HEK293 (cell line): ENCODE measurements around the gene HRC.

Experiments
- BCL11A ChIP-seq: fragments of 450-650 bp; formaldehyde crosslinking; IDR thresholded peaks from 2 replicates; pipeline ENCODE4 v1.5.1; 2016; ENCODE audit warnings: low read depth, missing biosample characterization, missing genetic modification characterization
- GLI4 ChIP-seq: fragments of 450-650 bp; formaldehyde crosslinking; IDR thresholded peaks from 2 replicates; pipeline ENCODE4 v1.5.1; 2016; ENCODE audit warnings: missing biosample characterization, missing genetic modification characterization
- HOXA7 ChIP-seq: sonication (generic); formaldehyde crosslinking; IDR thresholded peaks from 2 replicates; pipeline ENCODE4 v1.8.1; 2022; ENCODE audit warnings: missing genetic modification reagents, borderline replicate concordance
- KLF1 ChIP-seq: fragments of 450-650 bp; formaldehyde crosslinking; IDR thresholded peaks from 2 replicates; pipeline ENCODE4 v1.5.1; 2016; ENCODE audit warnings: missing biosample characterization, missing genetic modification characterization
- KLF16 ChIP-seq: fragments of 450-650 bp; formaldehyde crosslinking; IDR thresholded peaks from 2 replicates; pipeline ENCODE4 v1.5.1; 2017; ENCODE audit warnings: missing biosample characterization, missing genetic modification characterization
- PRDM1 ChIP-seq: fragments of 450-650 bp; formaldehyde crosslinking; IDR thresholded peaks from 2 replicates; pipeline ENCODE4; 2016; ENCODE audit warnings: missing biosample characterization, missing genetic modification characterization
- SCRT1 ChIP-seq: fragments of 450-650 bp; formaldehyde crosslinking; IDR thresholded peaks from 2 replicates; pipeline ENCODE4 v1.5.1; 2016; ENCODE audit warnings: missing biosample characterization, missing genetic modification characterization, borderline replicate concordance
- SP2 ChIP-seq: fragments of 450-650 bp; formaldehyde crosslinking; IDR thresholded peaks from 2 replicates; pipeline ENCODE4 v1.5.1; 2016; ENCODE audit warnings: missing biosample characterization, missing genetic modification characterization
- YY2 ChIP-seq: fragments of 450-650 bp; formaldehyde crosslinking; IDR thresholded peaks from 2 replicates; pipeline ENCODE4 v1.5.1; 2016; ENCODE audit warnings: missing biosample characterization, missing genetic modification characterization
- ZBTB17 ChIP-seq: fragments of 450-650 bp; formaldehyde crosslinking; IDR thresholded peaks from 2 replicates; pipeline ENCODE4 v1.5.1; 2016; ENCODE audit warnings: missing biosample characterization, missing genetic modification characterization
- ZFHX2 ChIP-seq: fragments of 450-650 bp; formaldehyde crosslinking; conservative IDR thresholded peaks from 2 replicates; pipeline ENCODE4 v1.5.1; 2016; ENCODE audit warnings: missing biosample characterization, missing genetic modification characterization
- ZFP37 ChIP-seq: fragments of 450-650 bp; formaldehyde crosslinking; IDR thresholded peaks from 2 replicates; pipeline ENCODE4 v1.5.1; 2016; ENCODE audit warnings: missing biosample characterization, missing genetic modification characterization
- ZNF112 ChIP-seq: fragments of 450-650 bp; formaldehyde crosslinking; IDR thresholded peaks from 2 replicates; pipeline ENCODE4 v1.5.0; 2017; ENCODE audit warnings: missing biosample characterization, missing genetic modification characterization
- ZNF133 ChIP-seq: fragments of 450-650 bp; formaldehyde crosslinking; IDR thresholded peaks from 2 replicates; pipeline ENCODE4 v1.5.1; 2016; ENCODE audit warnings: missing biosample characterization, missing genetic modification characterization
- ZNF16 ChIP-seq: fragments of 450-650 bp; formaldehyde crosslinking; IDR thresholded peaks from 2 replicates; pipeline ENCODE4 v1.5.1; 2016; ENCODE audit warnings: low read depth, missing biosample characterization, missing genetic modification characterization
- ZNF19 ChIP-seq: fragments of 450-650 bp; formaldehyde crosslinking; IDR thresholded peaks from 2 replicates; pipeline ENCODE4; 2016; ENCODE audit warnings: missing biosample characterization, missing genetic modification characterization, low read depth
- ZNF350 ChIP-seq: fragments of 450-650 bp; formaldehyde crosslinking; IDR thresholded peaks from 2 replicates; pipeline ENCODE4 v1.5.0; 2017; ENCODE audit warnings: missing biosample characterization, mild to moderate bottlenecking, missing genetic modification characterization
- ZNF366 ChIP-seq: fragments of 450-650 bp; formaldehyde crosslinking; conservative IDR thresholded peaks from 2 replicates; pipeline ENCODE4 v1.5.1; 2016; ENCODE audit warnings: missing biosample characterization, missing genetic modification characterization
- ZNF473 ChIP-seq: fragments of 450-650 bp; formaldehyde crosslinking; IDR thresholded peaks from 2 replicates; pipeline ENCODE4 v1.5.1; 2017; ENCODE audit warnings: missing biosample characterization, missing genetic modification characterization
- ZNF510 ChIP-seq: fragments of 450-650 bp; formaldehyde crosslinking; IDR thresholded peaks from 2 replicates; pipeline ENCODE4 v1.5.1; 2018; ENCODE audit warnings: mild to moderate bottlenecking, missing genetic modification characterization, missing biosample characterization; ENCODE audit not compliant: insufficient replicate concordance
- ZNF514 ChIP-seq: fragments of 450-650 bp; formaldehyde crosslinking; IDR thresholded peaks from 2 replicates; pipeline ENCODE4 v1.5.1; 2016; ENCODE audit warnings: missing biosample characterization, missing genetic modification characterization
- ZNF530 ChIP-seq: fragments of 450-650 bp; formaldehyde crosslinking; IDR thresholded peaks from 2 replicates; pipeline ENCODE4 v1.5.1; 2016; ENCODE audit warnings: low read depth, missing biosample characterization, missing genetic modification characterization
- ZNF549 ChIP-seq: fragments of 450-650 bp; IDR thresholded peaks from 2 replicates; pipeline ENCODE4 v1.5.1; 2018; ENCODE audit warnings: missing biosample characterization, missing genetic modification characterization, mild to moderate bottlenecking, inconsistent platforms, moderate library complexity
- ZNF585B ChIP-seq: fragments of 450-650 bp; formaldehyde crosslinking; IDR thresholded peaks from 2 replicates; pipeline ENCODE4 v1.5.1; 2016; ENCODE audit warnings: missing biosample characterization, missing genetic modification characterization
- ZNF600 ChIP-seq: fragments of 450-650 bp; formaldehyde crosslinking; IDR thresholded peaks from 2 replicates; pipeline ENCODE4 v1.5.1; 2016; ENCODE audit warnings: missing biosample characterization, missing genetic modification characterization
- ZNF610 ChIP-seq: fragments of 450-650 bp; formaldehyde crosslinking; IDR thresholded peaks from 2 replicates; pipeline ENCODE4 v1.5.1; 2016; ENCODE audit warnings: missing biosample characterization, missing genetic modification characterization, borderline replicate concordance
- ZNF629 ChIP-seq: fragments of 450-650 bp; formaldehyde crosslinking; IDR thresholded peaks from 2 replicates; pipeline ENCODE4 v1.5.1; 2017; ENCODE audit warnings: missing biosample characterization, missing genetic modification characterization
- ZNF792 ChIP-seq: fragments of 450-650 bp; formaldehyde crosslinking; IDR thresholded peaks from 2 replicates; pipeline ENCODE4 v1.5.1; 2016; ENCODE audit warnings: missing biosample characterization, missing genetic modification characterization
- TF ChIP-seq, protein P1 (sequence below): fragments of 450-650 bp; formaldehyde crosslinking; IDR thresholded peaks from 2 replicates; pipeline ENCODE4 v1.5.1; 2017; ENCODE audit warnings: missing biosample characterization, missing genetic modification characterization
- TF ChIP-seq, protein P2 (sequence below): fragments of 450-650 bp; formaldehyde crosslinking; IDR thresholded peaks from 2 replicates; pipeline ENCODE4 v1.5.1; 2016; ENCODE audit warnings: missing biosample characterization, missing genetic modification characterization
- TF ChIP-seq, protein P3 (sequence below): fragments of 450-650 bp; formaldehyde crosslinking; IDR thresholded peaks from 2 replicates; pipeline ENCODE4 v1.5.1; 2016; ENCODE audit warnings: missing biosample characterization, missing genetic modification characterization

Gene HRC

DNA sequence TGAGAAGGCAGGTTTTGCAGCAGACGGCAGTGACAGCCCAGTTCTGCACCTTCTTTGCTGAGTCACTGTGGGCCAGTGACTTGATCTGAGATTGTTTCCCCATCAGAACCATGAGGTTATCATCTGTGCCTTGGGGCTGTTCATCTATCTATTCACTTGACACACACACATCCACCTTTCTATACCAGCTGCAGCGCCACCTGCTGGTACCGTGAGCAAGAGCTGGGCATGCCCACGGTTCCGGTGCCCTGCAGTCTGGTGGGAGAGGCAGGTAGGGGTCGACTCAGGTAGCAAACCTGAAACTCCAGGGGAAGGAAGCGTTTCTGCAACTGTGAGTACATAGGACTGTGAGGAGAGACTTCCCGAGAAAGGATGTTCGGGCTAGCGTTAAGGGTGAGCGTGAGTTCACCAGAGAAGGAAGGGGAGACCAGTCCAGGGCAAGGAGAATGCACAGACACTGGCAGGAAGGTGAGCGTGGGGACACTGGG lies 48.5 kb downstream of the HRC start (continued):
- TF ChIP-seq ZNF510 (tag by site-specific recombination): no peak
- no peak for TF ChIP-seq ZNF585B (tag by site-specific recombination)
- TF ChIP-seq ZNF549 (tag by site-specific recombination): no peak
- TF ChIP-seq ZNF792 (tag by site-specific recombination): no peak
- no peak for TF ChIP-seq ZFHX2 (tag by site-specific recombination)
- no peak for TF ChIP-seq HOXA7 (CRISPR knock-in tag)
- no peak for TF ChIP-seq ZNF530 (tag by site-specific recombination)
- no peak for TF ChIP-seq KLF16 (tag by site-specific recombination)
- TF ChIP-seq PRDM1 (tag by site-specific recombination): no peak
- no peak for TF ChIP-seq ZNF473
- TF ChIP-seq ZFP37 (tag by site-specific recombination): no peak
- TF ChIP-seq ZNF629 (tag by site-specific recombination): 0 out of 2 replicates have a peak, but pooled peaks have one; percentile 16
- TF ChIP-seq, protein P1, sequence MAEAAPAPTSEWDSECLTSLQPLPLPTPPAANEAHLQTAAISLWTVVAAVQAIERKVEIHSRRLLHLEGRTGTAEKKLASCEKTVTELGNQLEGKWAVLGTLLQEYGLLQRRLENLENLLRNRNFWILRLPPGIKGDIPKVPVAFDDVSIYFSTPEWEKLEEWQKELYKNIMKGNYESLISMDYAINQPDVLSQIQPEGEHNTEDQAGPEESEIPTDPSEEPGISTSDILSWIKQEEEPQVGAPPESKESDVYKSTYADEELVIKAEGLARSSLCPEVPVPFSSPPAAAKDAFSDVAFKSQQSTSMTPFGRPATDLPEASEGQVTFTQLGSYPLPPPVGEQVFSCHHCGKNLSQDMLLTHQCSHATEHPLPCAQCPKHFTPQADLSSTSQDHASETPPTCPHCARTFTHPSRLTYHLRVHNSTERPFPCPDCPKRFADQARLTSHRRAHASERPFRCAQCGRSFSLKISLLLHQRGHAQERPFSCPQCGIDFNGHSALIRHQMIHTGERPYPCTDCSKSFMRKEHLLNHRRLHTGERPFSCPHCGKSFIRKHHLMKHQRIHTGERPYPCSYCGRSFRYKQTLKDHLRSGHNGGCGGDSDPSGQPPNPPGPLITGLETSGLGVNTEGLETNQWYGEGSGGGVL (tag by site-specific recombination): no peak
- no peak for TF ChIP-seq ZNF133 (tag by site-specific recombination)
- TF ChIP-seq BCL11A (tag by site-specific recombination): no peak
- no peak for TF ChIP-seq ZNF16 (tag by site-specific recombination)
- TF ChIP-seq ZNF366 (tag by site-specific recombination): peak; percentile 62
- no peak for TF ChIP-seq YY2 (tag by site-specific recombination)
- TF ChIP-seq ZNF350 (tag by site-specific recombination): no peak
- TF ChIP-seq ZNF19 (tag by site-specific recombination): no peak
- TF ChIP-seq ZNF112: no peak
- peak; percentile 56; the same call in 1 of the 2 replicates for TF ChIP-seq ZBTB17
- TF ChIP-seq, protein P2, sequence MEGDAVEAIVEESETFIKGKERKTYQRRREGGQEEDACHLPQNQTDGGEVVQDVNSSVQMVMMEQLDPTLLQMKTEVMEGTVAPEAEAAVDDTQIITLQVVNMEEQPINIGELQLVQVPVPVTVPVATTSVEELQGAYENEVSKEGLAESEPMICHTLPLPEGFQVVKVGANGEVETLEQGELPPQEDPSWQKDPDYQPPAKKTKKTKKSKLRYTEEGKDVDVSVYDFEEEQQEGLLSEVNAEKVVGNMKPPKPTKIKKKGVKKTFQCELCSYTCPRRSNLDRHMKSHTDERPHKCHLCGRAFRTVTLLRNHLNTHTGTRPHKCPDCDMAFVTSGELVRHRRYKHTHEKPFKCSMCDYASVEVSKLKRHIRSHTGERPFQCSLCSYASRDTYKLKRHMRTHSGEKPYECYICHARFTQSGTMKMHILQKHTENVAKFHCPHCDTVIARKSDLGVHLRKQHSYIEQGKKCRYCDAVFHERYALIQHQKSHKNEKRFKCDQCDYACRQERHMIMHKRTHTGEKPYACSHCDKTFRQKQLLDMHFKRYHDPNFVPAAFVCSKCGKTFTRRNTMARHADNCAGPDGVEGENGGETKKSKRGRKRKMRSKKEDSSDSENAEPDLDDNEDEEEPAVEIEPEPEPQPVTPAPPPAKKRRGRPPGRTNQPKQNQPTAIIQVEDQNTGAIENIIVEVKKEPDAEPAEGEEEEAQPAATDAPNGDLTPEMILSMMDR: peak; percentile 81
- TF ChIP-seq SP2: no peak
- TF ChIP-seq KLF1 (tag by site-specific recombination): no peak
- TF ChIP-seq, protein P3, sequence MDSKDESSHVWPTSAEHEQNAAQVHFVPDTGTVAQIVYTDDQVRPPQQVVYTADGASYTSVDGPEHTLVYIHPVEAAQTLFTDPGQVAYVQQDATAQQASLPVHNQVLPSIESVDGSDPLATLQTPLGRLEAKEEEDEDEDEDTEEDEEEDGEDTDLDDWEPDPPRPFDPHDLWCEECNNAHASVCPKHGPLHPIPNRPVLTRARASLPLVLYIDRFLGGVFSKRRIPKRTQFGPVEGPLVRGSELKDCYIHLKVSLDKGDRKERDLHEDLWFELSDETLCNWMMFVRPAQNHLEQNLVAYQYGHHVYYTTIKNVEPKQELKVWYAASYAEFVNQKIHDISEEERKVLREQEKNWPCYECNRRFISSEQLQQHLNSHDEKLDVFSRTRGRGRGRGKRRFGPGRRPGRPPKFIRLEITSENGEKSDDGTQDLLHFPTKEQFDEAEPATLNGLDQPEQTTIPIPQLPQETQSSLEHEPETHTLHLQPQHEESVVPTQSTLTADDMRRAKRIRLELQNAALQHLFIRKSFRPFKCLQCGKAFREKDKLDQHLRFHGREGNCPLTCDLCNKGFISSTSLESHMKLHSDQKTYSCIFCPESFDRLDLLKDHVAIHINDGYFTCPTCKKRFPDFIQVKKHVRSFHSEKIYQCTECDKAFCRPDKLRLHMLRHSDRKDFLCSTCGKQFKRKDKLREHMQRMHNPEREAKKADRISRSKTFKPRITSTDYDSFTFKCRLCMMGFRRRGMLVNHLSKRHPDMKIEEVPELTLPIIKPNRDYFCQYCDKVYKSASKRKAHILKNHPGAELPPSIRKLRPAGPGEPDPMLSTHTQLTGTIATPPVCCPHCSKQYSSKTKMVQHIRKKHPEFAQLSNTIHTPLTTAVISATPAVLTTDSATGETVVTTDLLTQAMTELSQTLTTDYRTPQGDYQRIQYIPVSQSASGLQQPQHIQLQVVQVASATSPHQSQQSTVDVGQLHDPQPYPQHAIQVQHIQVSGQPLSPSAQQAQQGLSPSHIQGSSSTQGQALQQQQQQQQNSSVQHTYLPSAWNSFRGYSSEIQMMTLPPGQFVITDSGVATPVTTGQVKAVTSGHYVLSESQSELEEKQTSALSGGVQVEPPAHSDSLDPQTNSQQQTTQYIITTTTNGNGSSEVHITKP: no peak
- TF ChIP-seq ZNF514 (tag by site-specific recombination): no peak
- no peak for TF ChIP-seq GLI4 (tag by site-specific recombination)
- TF ChIP-seq SCRT1 (tag by site-specific recombination): no peak
- no peak for TF ChIP-seq ZNF610 (tag by site-specific recombination)
- no peak for TF ChIP-seq ZNF600
- TF ChIP-seq, all 188 proteins: peak for 6
